VCaP (cell line): ENCODE measurements around the gene NR2C1.

Experiments
- H3K27ac ChIP-seq: fragments of 450-650 bp; 2 replicates; pipeline ENCODE4 v1.5.1; 2017
- TF ChIP-seq, protein P1 (sequence below): fragments of 450-650 bp; conservative IDR thresholded peaks from 2 replicates; pipeline ENCODE4 v1.5.1; 2017; ENCODE audit warnings: mild to moderate bottlenecking, moderate library complexity

The NR2C1 gene

DNA sequence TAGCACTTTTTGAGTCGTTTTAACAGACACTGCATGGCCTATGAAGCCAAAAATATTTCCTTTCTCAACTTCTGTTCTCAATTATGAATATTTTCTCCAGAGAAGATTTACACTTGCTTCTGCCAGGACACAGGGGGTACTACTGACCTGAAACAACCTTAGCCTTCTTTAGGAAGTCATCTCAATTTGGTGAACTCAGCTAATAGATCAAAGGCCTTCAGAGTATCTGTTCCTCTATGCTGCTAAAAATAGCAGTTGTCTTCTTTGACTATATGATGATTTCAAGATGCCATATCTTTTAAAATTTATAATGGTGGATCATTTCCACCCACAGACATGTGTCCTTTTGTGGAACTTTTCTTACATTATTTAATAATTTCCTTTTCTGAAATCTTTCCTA, 55.9 kb downstream of the NR2C1 start:
- no peak overlapping the region for H3K27ac ChIP-seq
- TF ChIP-seq, protein P1, sequence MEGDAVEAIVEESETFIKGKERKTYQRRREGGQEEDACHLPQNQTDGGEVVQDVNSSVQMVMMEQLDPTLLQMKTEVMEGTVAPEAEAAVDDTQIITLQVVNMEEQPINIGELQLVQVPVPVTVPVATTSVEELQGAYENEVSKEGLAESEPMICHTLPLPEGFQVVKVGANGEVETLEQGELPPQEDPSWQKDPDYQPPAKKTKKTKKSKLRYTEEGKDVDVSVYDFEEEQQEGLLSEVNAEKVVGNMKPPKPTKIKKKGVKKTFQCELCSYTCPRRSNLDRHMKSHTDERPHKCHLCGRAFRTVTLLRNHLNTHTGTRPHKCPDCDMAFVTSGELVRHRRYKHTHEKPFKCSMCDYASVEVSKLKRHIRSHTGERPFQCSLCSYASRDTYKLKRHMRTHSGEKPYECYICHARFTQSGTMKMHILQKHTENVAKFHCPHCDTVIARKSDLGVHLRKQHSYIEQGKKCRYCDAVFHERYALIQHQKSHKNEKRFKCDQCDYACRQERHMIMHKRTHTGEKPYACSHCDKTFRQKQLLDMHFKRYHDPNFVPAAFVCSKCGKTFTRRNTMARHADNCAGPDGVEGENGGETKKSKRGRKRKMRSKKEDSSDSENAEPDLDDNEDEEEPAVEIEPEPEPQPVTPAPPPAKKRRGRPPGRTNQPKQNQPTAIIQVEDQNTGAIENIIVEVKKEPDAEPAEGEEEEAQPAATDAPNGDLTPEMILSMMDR: no peak

DNA sequence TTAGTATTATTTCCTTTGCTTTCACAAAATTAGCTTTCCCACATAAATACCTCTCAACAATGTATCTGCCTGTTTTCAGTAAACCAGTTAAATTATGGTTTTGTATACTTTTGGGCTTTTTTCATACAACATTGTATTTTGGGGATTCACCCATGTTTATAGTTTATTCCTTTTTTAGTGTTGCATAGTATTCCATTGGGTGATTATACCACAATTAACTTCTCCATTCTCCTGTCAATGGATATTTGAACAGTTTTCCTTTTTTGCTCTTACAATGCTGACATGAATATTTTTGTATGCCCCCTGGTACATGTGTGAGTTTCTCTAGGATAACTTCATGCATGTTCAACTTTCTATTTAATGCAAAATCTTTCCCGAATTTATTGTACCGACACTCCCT, 57.3 kb downstream of the NR2C1 start:
- TF ChIP-seq, protein P1: no peak
- no peak overlapping the region for H3K27ac ChIP-seq

DNA sequence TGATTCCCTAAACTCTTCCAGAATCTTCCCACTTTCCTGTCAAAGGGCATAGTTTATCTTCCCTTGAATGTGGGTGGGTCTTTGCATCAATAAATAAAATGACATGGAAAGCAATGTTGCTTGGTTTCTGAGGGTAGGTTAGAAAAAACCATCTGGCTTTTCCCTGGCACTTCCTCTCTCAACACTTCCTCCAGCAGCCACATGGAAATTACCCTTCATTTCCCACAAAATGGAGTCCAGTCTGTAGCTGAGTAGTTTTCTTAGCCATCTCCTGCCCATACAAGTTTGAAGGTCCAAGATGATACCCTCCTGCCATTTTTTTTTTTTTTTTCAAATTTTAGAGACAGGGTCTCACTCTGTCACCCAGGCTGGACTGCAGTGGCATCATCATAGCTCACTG, 58.9 kb downstream of the NR2C1 start:
- H3K27ac ChIP-seq: no peak overlapping the region
- TF ChIP-seq, protein P1: no peak

DNA sequence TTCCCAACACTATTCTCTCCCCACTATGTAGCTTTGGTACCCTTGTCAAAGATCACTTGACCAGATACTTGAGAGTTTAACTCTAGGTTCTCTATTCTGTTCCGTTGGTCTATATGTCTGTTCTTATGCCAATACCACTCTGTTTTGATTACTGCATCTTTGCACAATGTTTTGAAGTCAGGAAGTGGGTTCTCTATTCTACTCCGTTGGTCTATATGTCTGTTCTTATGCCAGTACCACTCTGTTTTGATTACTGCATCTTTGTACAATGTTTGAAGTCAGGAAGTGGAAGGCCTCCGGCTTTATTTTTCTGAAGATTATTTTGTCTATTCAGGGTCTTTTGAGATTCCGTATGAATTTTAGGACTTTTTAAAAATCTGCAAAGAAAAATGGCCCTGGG, 67.2 kb downstream of the NR2C1 start:
- no peak overlapping the region for H3K27ac ChIP-seq
- TF ChIP-seq, protein P1: no peak

DNA sequence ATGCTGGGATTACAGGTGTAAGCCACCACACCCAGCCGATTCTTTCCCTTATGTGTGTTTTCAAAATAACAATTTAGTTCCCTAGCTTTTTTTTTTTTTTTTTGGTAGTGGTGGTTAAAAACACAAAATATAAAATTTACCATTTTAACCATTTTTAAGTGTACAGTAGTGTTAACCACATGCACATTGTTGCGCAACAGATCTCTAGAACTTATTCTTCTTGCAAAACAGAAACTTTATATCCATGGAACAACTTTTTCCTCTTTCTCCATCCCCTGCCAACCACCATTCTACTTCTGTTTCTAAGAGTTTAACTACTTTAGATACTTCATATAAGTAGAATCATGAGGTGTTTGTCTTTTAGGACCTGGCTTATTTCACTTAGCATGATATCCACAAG, 68.8 kb downstream of the NR2C1 start:
- H3K27ac ChIP-seq: no peak overlapping the region
- TF ChIP-seq, protein P1: no peak

DNA sequence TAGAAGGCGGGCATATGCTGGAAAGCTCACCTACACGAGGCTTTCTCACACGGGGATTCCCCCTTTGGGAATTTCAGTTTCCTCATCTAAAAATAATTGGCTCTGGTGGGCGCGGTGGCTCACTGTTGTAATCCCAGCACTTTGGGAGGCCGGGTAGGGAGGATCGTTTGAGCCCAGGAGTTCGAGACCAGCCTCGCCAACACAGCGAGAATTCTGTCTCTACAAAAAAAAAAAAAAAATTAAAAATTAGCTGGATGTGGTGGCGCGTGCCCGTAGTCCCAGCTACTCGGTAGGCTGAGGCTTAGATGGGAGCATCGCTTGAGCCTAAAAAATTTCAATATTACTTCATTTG, 69.5 kb downstream of the NR2C1 start:
- TF ChIP-seq, protein P1: no peak

DNA sequence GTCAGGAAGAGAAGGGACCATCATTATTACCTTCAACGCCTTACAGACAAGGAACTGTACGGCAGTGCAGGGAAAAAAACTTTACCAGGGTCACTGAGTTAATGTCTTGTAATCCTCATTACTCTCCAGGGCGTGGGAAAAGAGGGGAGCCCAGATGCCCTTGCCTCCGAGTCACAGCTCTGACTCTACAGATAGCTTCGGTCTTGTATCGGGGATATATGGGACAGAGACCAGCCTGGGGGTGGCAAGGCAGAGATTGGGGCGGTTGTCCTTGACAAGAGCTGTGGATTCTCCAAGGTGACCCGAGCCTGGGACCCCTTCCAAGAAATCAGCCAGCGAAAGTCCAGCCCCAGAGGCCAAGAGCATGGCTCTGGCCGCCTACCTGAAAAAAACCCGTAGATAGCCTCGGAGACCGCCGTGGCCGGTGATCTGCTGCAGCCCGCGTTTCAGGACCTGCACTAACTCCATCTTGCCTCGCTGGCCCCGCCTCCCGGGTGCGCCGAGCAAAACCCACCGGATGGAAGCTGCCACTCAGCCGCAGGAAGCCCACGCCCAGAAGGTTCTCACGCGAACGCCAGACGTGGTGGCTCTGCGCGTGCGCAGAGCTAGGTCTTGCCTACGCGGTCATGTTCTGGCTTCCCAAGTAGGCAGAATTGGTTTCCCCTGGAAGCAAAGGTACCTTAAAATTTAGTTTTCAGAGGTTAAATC, 70.1 kb downstream of the NR2C1 start, which contains the start of gene NDUFA12:
Gene NDUFA12, minus strand, starts transcription at position 485 of the 708 bp plus-strand sequence. Its CDS starts 17 bp downstream, at position 468.
- TF ChIP-seq, protein P1: no peak
- peak within 1 kb of the TSS; percentile 86 for H3K27ac ChIP-seq

More for the DNA sequence above, 69.5 kb downstream of the NR2C1 start:
- H3K27ac ChIP-seq: peak overlapping the region; percentile 86
